ENCODE data around the gene RPL15.

RPL15 gene

DNA sequence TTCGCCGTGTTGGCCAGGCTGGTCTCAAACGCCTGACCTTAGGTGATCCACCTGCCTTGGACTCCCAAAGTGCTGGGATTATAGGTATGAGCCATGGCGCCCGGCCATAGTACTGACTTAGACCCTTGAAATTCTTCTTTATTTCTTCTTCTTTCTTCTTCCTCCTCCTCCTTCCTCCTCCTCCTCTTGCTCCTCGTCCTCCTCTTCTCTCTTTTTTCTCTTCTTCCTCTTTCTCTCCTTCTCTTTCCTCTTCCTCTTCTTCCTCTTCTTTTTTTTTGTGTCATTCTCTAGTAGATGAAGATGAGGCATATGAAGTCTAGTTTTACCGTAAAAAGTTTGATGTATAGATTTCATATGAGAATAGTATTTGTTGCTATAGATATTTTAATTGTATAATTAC lies 9.3 kb downstream of the RPL15 start:
- in situ Hi-C loops (cut with MboI; ENCODE audit: low pct_unique_long_range_greater_than_20kb, low sequenced_read_pairs, unreplicated experiment): no loop called here

DNA sequence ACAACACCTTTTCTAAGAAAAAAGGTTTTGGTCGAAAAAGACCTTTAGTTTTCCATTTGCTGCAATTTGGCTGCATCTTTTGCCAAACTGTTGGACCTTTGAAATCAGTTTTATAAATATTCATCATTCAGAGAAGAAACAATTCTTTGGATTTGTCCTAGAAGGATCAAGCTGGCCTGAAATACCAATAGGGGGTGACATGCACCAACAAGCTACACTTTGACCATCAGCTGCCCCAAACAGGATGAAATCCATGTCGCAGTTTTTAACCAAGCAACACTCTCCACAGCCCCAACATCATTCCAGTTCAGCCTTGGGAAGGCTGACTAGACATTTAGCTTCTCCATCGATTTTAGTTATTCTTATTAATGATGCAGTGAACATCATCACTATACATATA lies 9.8 kb downstream of the RPL15 start:
- TF ChIP-seq, protein P1, sequence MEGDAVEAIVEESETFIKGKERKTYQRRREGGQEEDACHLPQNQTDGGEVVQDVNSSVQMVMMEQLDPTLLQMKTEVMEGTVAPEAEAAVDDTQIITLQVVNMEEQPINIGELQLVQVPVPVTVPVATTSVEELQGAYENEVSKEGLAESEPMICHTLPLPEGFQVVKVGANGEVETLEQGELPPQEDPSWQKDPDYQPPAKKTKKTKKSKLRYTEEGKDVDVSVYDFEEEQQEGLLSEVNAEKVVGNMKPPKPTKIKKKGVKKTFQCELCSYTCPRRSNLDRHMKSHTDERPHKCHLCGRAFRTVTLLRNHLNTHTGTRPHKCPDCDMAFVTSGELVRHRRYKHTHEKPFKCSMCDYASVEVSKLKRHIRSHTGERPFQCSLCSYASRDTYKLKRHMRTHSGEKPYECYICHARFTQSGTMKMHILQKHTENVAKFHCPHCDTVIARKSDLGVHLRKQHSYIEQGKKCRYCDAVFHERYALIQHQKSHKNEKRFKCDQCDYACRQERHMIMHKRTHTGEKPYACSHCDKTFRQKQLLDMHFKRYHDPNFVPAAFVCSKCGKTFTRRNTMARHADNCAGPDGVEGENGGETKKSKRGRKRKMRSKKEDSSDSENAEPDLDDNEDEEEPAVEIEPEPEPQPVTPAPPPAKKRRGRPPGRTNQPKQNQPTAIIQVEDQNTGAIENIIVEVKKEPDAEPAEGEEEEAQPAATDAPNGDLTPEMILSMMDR (IDR thresholded peaks at IDR 0.05; ENCODE audit: extremely low read depth, insufficient read depth, missing control alignments): no peak
- DNase-seq (ENCODE audit: low spot score): no peak
- in situ Hi-C loops (cut with MboI; ENCODE audit: low pct_unique_long_range_greater_than_20kb, low sequenced_read_pairs, unreplicated experiment): no loop called here

More for the DNA sequence above, 9.3 kb downstream of the RPL15 start:
- TF ChIP-seq, protein P1 (IDR thresholded peaks at IDR 0.05; ENCODE audit: extremely low read depth, insufficient read depth, missing control alignments): no peak
- no peak for DNase-seq (ENCODE audit: low spot score)

DNA sequence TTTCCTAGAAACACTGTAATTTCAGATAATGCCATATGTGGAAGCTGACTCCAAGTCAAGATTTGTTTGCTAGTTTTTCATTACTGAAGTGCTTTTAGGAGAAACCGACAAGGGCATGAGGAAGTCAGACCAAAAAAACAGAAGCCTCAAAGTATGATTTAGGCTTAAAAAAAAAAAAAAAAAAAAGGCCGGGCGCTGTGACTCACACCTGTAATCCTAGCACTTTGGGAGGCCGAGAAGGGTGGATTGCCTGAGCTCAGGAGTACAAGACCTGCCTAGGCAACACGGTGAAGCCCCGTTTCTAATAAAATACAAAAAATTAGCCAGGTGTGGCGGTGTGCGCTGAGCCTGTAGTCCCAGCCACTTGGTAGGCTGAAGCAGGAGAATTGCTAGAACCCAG lies 11.6 kb downstream of the RPL15 start:
- no peak for DNase-seq (ENCODE audit: low spot score)
- TF ChIP-seq, protein P1 (IDR thresholded peaks at IDR 0.05; ENCODE audit: extremely low read depth, insufficient read depth, missing control alignments): no peak
- in situ Hi-C loops (cut with MboI; ENCODE audit: low pct_unique_long_range_greater_than_20kb, low sequenced_read_pairs, unreplicated experiment): no loop called here

DNA sequence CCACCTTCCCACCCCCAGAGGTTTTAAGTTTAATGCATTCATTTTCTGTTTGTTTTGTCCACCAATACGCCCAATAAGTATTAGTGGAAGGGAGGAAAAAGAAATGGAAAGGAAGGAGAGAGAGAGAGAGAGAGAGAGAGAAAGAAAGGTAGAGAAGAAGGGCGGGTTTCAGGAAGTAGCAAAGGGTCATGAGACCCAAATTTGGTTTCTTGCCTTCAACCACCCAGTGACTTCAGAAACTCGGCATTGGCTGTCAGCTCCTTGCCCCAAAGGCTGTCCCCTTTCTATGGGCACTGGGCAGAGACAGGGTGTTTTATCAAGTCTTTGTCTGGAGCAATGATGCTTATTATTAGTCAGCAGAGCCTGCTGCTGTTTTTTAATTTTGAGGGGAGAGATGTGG lies 14.7 kb downstream of the RPL15 start:
- TF ChIP-seq, protein P1 (IDR thresholded peaks at IDR 0.05; ENCODE audit: extremely low read depth, insufficient read depth, missing control alignments): no peak
- no peak for DNase-seq (ENCODE audit: low spot score)
- in situ Hi-C loops (cut with MboI; ENCODE audit: low pct_unique_long_range_greater_than_20kb, low sequenced_read_pairs, unreplicated experiment): no loop called here

DNA sequence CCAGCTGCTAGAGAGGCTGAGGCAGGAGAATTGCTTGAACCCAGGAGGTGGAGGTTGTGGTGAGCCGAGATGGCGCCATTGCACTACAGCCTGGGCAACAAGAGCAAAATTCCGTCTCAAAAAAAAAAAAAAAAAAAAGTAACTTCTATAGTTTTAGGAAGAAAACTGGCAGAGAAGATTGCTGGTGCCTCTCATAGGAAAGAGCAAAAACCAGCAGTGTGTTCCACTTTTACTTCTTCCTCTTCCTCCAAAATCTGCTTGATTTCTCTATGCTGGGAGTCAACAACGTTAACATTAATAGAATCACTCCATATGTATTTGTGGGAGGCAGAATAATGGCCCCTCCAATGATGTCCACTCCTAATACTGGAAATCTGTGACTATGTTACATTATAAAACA lies 15.6 kb downstream of the RPL15 start:
- in situ Hi-C loops (cut with MboI; ENCODE audit: low pct_unique_long_range_greater_than_20kb, low sequenced_read_pairs, unreplicated experiment): no loop called here
- TF ChIP-seq, protein P1 (IDR thresholded peaks at IDR 0.05; ENCODE audit: extremely low read depth, insufficient read depth, missing control alignments): no peak

DNA sequence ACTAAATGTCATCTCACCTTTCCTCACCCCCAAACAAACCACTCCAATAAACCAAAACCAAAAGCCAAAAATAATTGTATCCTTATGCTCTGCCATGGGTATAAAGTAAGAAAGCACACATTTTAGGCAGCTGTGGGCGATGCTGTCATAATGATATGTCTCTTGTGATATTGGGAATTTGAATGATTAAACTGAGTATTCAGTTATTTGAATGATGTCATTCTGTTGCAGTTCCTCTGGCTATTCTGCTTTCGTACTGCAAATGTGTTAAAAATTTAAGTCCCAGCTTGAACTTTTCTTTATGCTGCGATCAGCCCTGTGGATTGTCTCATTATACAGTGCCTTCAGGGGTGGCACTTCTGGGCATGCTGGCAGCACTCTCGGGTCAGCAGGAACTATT lies 17.3 kb downstream of the RPL15 start:
- in situ Hi-C loops (cut with MboI; ENCODE audit: low pct_unique_long_range_greater_than_20kb, low sequenced_read_pairs, unreplicated experiment): no loop called here
- TF ChIP-seq, protein P1 (IDR thresholded peaks at IDR 0.05; ENCODE audit: extremely low read depth, insufficient read depth, missing control alignments): no peak
- no peak for DNase-seq (ENCODE audit: low spot score)

More for the DNA sequence above, 15.6 kb downstream of the RPL15 start:
- no peak for DNase-seq (ENCODE audit: low spot score)

DNA sequence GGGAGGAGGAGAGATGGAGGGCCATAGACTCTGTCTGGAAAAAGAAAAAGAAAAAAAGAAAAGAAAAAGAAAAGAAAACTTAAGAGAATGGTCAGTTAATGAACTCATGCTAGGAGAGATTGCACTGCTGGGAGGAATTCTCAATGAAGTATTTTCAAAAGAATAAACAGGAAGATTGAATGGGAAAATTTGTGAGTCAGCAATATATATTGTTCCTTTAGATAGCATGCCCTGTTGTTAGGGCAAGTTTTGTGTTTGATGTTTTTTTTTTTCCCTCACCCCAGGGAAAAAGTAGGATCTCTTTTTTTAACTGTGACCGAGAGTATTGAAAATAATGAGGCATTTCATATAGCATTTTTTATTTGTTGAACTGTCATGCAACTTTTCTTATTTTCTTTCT lies 20.4 kb downstream of the RPL15 start:
- TF ChIP-seq, protein P1 (IDR thresholded peaks at IDR 0.05; ENCODE audit: extremely low read depth, insufficient read depth, missing control alignments): no peak
- DNase-seq (ENCODE audit: low spot score): no peak
- in situ Hi-C loops (cut with MboI; ENCODE audit: low pct_unique_long_range_greater_than_20kb, low sequenced_read_pairs, unreplicated experiment): no loop called here

Measured in GM13977 (cell line).